ENCODE data around the gene MDC1. TPM values are rescaled to one million over a fixed set of nuclear protein-coding genes. Genes with fewer than 3 reads are reported as not detected.

The MDC1 gene
- total and polyA plus RNA-seq, 2 of the 13 experiments (the other 11 are each of a cell fraction or from before 2014, with no cell fraction given): 8.4 to 14.0 TPM

DNA sequence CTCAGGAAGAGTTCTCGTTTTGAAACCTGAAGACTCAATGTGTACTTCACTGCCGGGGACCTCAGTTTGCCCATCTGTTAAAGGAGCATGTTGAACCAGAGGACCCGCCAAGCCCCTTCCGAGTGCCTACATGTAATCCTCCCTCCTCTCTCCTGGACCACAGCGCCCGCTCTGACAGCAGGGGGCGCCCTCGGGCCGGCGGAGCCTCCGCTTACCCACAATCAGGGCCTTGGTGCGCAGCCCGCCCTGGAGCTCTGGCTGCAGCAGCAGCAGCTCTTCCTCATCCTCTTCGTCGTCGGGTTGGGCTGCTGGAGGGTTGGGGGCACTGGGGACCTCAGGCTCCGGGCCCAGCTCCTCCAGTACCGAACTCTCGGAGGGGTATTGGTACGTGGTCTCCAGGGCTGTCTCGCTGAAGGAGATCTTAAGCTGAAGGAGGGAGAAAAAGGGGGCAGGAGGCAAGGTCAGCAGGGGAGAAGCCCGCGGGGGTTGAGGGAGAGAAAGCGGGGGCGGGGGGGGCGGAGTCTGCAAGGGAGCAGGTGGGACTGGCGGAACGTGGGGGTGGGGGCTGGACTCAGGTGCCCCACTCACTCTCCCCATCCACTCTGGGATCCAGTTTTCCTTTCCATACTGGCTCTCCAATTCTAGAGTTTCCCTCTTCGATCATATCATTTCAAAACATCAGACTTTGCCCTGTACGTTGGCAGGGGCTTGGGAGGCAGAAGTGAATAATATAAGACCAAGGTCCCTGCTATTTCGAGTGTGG lies 37.9 kb downstream of the MDC1 start (continued):
- TF ChIP-seq, protein P1, sequence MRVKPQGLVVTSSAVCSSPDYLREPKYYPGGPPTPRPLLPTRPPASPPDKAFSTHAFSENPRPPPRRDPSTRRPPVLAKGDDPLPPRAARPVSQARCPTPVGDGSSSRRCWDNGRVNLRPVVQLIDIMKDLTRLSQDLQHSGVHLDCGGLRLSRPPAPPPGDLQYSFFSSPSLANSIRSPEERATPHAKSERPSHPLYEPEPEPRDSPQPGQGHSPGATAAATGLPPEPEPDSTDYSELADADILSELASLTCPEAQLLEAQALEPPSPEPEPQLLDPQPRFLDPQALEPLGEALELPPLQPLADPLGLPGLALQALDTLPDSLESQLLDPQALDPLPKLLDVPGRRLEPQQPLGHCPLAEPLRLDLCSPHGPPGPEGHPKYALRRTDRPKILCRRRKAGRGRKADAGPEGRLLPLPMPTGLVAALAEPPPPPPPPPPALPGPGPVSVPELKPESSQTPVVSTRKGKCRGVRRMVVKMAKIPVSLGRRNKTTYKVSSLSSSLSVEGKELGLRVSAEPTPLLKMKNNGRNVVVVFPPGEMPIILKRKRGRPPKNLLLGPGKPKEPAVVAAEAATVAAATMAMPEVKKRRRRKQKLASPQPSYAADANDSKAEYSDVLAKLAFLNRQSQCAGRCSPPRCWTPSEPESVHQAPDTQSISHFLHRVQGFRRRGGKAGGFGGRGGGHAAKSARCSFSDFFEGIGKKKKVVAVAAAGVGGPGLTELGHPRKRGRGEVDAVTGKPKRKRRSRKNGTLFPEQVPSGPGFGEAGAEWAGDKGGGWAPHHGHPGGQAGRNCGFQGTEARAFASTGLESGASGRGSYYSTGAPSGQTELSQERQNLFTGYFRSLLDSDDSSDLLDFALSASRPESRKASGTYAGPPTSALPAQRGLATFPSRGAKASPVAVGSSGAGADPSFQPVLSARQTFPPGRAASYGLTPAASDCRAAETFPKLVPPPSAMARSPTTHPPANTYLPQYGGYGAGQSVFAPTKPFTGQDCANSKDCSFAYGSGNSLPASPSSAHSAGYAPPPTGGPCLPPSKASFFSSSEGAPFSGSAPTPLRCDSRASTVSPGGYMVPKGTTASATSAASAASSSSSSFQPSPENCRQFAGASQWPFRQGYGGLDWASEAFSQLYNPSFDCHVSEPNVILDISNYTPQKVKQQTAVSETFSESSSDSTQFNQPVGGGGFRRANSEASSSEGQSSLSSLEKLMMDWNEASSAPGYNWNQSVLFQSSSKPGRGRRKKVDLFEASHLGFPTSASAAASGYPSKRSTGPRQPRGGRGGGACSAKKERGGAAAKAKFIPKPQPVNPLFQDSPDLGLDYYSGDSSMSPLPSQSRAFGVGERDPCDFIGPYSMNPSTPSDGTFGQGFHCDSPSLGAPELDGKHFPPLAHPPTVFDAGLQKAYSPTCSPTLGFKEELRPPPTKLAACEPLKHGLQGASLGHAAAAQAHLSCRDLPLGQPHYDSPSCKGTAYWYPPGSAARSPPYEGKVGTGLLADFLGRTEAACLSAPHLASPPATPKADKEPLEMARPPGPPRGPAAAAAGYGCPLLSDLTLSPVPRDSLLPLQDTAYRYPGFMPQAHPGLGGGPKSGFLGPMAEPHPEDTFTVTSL (CRISPR knock-in tag; IDR thresholded peaks at IDR 0.05; ENCODE audit: borderline replicate concordance): no peak
- TF ChIP-seq GZF1 (CRISPR knock-in tag; IDR thresholded peaks at IDR 0.05) (peak; percentile 81; the same call in 1 of the 2 replicates), MYC (CRISPR knock-in tag; IDR thresholded peaks at IDR 0.05; ENCODE audit: borderline replicate concordance) (peak; percentile 39; the same call in 1 of the 2 replicates), ZBTB38 (CRISPR knock-in tag; IDR thresholded peaks at IDR 0.05) (peak; percentile 90), ZNF781 (CRISPR knock-in tag; IDR thresholded peaks at IDR 0.05; ENCODE audit: borderline replicate concordance, not compliant biosample characterization) (peak; percentile 92), POGZ (CRISPR knock-in tag; IDR thresholded peaks at IDR 0.05) (peak; percentile 70; the same call in 1 of the 2 replicates), ZNF460 (CRISPR knock-in tag; IDR thresholded peaks at IDR 0.05; ENCODE audit: borderline replicate concordance) (no peak), PHF8 (CRISPR knock-in tag; IDR thresholded peaks at IDR 0.05) (peak; percentile 64), POLR2A (IDR thresholded peaks at IDR 0.05; ENCODE audit: insufficient read depth in 1 of 2, low read depth in 2 of 2, low read length in 2 of 2) (no peak), TBX2 (CRISPR knock-in tag; IDR thresholded peaks at IDR 0.05; ENCODE audit: borderline replicate concordance) (peak; percentile 36; the same call in 1 of the 2 replicates), MZF1 (CRISPR knock-in tag; IDR thresholded peaks at IDR 0.05; ENCODE audit: borderline replicate concordance) (no peak), KDM5B (CRISPR knock-in tag; IDR thresholded peaks at IDR 0.05; ENCODE audit: borderline replicate concordance) (peak; percentile 67), CBX5 (CRISPR knock-in tag; IDR thresholded peaks at IDR 0.05; ENCODE audit: borderline replicate concordance) (peak; percentile 46; the same call in 1 of the 2 replicates)
- TF ChIP-seq, protein P2, sequence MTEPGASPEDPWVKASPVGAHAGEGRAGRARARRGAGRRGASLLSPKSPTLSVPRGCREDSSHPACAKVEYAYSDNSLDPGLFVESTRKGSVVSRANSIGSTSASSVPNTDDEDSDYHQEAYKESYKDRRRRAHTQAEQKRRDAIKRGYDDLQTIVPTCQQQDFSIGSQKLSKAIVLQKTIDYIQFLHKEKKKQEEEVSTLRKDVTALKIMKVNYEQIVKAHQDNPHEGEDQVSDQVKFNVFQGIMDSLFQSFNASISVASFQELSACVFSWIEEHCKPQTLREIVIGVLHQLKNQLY (CRISPR knock-in tag; IDR thresholded peaks at IDR 0.05): peak; percentile 61
- TF ChIP-seq, protein P3, sequence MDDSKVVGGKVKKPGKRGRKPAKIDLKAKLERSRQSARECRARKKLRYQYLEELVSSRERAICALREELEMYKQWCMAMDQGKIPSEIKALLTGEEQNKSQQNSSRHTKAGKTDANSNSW (CRISPR knock-in tag; IDR thresholded peaks at IDR 0.05; ENCODE audit: borderline replicate concordance): no peak
- TF ChIP-seq, protein P4, sequence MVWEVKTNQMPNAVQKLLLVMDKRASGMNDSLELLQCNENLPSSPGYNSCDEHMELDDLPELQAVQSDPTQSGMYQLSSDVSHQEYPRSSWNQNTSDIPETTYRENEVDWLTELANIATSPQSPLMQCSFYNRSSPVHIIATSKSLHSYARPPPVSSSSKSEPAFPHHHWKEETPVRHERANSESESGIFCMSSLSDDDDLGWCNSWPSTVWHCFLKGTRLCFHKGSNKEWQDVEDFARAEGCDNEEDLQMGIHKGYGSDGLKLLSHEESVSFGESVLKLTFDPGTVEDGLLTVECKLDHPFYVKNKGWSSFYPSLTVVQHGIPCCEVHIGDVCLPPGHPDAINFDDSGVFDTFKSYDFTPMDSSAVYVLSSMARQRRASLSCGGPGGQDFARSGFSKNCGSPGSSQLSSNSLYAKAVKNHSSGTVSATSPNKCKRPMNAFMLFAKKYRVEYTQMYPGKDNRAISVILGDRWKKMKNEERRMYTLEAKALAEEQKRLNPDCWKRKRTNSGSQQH (CRISPR knock-in tag; IDR thresholded peaks at IDR 0.05; ENCODE audit: low read depth): peak; percentile 88
- TF ChIP-seq, protein P5, sequence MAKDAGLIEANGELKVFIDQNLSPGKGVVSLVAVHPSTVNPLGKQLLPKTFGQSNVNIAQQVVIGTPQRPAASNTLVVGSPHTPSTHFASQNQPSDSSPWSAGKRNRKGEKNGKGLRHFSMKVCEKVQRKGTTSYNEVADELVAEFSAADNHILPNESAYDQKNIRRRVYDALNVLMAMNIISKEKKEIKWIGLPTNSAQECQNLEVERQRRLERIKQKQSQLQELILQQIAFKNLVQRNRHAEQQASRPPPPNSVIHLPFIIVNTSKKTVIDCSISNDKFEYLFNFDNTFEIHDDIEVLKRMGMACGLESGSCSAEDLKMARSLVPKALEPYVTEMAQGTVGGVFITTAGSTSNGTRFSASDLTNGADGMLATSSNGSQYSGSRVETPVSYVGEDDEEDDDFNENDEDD (CRISPR knock-in tag; IDR thresholded peaks at IDR 0.05; ENCODE audit: borderline replicate concordance): peak; percentile 60

Data from HepG2 (cell line).